GM19438 (cell line): ENCODE measurements around the gene TRIM62.
"Not testable (repeated sequence)": the region's sequence is repeated elsewhere in the genome, so short reads cannot be mapped to it uniquely, and the experiment has no call there.

Source experiments
- ATAC-seq: cut with Tn5 transposase; IDR thresholded peaks from one replicate; pipeline ENCODE4 v1.9.1; 2021; ENCODE audit warnings: low read depth; ENCODE audit not compliant: unreplicated experiment

Gene TRIM62

DNA sequence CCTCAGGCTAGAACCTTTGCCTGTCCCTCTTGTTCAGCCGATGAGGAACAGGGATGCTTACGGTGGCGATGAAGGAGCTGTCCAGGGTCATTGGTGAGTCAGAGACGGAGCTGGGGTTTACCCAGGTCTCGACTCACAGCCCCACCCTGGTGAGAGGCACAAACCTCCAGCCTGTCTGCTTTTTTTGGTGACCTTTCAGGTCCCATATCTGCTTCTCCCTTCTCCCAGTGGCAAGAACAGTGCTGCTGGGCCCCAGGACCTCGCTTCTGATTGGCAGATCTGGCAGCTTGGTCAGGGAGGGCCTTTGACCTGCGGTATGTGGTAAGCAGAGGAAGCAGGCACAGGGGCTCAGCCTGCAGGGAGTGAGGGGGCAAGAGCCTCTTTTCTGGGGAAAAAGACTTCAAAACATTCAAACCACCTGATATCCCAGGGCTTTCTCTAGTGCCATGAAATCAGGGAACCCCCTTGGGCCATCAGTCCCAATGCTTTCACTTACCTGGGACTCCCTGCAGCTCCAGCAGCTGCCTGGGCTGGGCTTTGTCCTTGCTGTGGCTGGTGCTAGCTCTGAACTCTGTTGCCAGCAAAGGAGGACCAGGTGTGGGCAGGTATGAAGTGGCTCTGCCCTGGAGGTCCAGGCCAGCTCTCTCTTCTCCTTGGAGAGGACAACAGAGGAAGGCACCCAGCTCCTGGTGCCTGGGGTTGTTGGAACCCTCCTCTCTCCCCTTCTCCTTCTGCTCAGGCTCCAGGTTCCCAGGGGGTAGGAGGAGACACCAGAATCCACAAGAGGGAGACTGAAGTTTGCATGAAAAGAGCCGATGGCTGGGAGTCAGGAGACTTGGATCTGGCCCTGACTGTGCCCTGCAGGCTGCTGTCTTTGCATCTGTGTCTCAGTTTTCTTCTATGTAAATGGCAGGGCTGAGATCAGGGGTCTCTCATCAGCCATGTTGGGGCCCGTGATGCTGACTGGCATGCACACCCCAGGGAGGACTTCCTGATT is 41.4 kb downstream of the TRIM62 start:
- no peak for ATAC-seq

DNA sequence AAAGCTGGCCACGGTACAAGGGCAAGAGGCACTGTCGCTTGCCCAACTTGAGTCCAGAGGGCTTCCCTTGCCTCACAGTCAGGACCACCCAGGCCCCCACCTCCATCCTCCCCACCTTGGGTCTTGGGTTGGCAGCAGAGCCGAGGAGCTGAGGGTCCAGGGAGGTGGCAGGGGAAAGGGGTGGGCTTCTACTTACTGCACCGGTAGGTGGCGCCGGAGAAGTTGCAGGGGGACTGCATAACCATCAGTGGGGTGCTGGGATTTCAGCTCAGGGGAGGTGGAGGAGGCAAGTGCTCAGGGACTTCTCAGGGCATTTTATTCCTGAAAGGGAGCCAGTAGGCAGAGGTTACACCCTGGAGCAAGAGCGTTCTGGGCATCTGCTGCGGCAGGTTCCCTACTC is 44.0 kb downstream of the TRIM62 start:
- no peak for ATAC-seq

DNA sequence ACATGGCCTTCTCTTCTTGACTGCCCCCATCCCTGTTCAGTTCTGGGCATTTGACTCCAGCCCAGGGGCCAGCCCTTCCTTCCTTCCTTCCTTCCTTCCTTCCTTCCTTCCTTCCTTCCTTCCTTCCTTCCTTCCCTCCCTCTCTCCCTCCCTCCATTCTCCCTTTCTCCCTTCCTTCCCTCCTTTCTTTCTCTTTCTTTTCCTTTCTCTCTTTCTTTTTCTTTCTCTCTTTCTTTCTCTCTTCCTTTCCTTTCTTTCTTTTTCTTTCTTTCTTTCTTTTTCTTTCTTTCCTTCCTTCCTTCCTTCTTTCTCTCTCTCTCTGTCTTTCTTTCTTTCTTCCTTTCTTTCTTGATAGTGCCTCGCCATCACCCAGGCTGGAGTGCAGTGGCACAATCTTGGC is 45.8 kb downstream of the TRIM62 start:
- not testable (repeated sequence) for ATAC-seq

DNA sequence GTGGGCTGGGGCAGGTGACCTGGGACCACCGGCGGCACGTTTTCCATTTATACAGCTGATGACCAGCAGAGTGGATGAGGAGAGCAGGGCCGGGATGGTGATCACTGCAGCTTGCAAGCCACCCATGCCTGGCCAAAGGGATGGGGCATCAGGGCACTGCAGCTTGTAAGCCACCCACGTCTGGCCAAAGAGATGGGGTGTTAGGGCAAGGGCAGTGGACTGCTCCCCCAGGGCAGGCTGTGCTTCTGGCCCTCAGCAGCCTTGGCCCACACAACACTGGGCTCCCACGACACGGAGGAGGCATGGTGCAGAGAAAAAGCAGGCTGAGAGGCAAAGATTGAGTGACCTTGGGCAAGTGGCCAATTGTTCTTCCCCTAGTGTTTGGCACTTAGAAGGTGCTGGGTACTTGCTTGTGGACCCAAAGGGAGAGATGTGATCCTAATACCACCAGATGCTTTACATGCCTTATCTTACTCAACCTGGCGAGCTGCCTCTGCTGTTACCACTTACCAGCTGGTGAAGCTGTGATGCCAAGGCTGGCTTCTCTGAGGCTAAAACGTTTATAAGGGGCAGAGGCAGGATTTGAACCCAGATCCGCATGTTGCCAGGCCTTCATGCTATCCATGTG is 48.3 kb downstream of the TRIM62 start:
- ATAC-seq = no peak

DNA sequence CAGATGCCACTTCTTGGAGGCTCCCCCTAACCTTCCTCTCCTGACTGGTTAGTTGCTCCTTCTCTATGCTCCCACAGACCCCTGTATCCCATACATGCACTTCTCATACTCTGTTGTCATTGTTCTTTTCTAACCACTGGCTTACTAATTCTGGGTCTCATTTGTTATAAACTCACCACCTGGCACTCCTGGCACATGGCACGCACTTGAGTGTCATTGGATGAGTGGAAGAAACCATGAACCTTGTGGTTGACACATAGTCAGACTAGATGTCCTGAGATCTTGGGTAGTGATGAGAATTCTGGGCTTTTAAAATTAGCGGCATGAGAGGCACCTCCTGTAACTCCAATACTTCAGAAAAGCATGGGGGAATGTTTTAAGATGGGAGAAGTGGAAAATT is 49.3 kb downstream of the TRIM62 start:
- no peak for ATAC-seq

DNA sequence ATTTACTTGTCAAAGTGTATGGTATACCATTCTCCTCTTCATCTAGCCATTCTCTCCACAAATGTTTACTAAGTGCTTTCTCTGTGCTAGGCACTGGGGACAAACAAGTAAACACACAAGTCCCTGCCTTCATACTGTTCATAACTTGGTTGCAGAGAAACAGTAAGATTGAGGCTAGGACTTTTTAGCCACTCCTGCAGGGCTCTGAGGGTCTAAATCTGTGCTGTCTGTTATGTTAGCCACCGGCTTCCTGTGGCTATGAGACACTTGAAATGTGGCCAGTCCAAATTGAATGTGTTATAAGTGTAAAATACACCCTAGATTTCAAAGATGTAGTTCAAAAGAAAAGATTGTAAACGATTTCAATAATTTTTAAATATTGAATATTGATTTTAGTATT is 50.7 kb downstream of the TRIM62 start:
- no peak for ATAC-seq

DNA sequence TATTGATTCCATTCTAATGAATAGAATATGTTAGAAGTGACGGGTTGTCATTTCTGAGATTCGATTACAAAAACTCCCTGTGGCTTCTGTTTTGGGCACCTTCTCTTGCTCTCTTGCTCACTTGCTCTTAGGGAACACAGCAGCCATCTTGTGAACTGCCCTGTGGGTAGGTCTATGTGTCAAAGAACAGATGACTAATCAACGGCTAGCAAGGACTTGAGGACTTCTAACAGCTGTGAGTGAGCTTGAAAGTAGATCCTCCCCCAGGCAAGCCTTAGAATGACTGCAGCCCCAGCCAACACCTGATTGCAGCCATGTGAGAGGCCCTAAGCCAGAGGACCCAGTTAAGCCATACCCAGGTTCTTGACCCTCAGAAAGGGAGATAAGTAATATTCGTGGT is 51.5 kb downstream of the TRIM62 start:
- no peak for ATAC-seq

DNA sequence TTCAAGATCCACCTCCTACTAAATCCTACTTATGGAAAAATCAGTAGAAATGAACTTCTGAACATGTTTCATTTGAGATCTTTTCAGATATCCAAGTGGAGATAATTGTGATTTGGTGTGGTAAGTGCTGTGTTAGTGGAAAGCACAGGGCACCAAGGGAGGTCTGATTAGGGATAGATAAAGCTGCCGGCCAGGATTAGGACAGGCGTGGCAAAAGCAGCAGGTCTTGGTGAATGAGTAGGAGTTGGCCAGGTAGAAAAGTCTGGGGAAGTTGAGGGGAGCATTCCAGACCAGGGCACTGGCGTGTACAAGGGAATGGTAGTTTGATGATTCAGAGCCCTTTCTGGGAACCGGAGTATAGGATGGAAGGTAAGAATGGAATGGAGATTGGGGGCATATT is 53.1 kb downstream of the TRIM62 start:
- ATAC-seq = no peak

DNA sequence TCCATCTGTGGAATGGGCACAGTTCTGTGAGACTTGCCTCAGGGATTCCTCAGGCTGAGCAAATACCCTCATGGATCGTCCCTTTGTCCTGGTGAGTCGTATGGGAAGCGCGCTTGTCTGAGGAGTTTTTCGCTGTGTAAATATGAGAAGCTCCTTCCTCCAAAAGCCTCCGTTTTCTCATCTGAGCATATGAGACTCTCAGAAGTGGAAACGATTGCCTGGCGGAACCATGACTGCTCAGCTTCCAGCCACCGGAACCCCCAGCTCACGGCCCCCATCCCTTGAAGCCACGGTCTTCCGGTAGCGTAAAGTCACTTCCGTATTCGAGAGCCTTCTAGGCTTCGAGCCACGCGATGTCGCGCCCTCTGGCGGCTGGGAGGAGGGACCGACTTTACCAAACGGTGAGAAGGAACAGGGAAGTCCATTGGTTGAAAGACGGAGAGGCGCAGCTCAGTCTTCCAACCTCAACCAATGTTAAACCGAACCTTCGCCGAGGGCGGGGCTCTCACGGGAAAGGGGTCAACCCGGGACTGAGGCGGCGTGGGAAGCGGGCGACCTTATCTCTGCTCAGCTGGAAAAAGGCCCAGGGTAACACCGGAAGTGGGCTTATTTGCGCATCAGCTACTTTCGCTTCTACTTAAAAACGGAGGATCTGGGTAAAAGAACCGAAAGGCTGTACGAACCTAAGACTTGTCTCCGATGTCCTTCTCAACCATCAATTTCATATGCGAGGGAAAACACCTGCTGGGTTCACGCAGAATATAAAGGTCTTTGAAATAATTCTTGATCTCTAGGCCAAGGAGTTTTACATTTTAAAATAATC is 54.6 kb downstream of the TRIM62 start:
- ATAC-seq = peak; percentile 94

DNA sequence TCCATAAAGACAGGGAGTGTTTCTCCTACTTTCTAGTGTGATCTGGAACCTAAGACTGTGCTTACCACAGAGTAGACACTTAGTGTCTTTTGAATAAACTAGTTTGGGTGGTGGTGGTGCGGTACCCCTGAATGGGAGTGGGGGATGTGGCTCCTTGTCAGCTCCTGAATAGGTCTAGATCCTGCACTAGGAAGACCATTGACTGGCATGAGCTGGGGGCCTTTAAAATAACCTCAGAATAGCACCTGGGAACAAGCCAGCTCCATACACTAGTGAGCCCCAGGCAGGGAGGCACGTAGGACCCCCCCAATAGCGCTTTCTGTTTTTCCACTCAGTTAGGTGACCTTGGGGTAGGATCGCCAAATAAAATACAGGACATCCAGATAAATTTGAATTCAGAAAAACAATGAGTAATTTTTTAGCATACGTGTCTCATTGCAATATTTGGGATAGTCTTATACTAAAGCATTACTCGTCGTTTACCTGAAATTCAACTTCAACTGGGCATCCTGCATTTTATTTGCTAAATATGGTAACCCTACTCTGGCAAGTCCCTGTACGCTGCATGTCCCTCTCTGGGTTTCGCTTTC is 55.3 kb downstream of the TRIM62 start:
- ATAC-seq = no peak

DNA sequence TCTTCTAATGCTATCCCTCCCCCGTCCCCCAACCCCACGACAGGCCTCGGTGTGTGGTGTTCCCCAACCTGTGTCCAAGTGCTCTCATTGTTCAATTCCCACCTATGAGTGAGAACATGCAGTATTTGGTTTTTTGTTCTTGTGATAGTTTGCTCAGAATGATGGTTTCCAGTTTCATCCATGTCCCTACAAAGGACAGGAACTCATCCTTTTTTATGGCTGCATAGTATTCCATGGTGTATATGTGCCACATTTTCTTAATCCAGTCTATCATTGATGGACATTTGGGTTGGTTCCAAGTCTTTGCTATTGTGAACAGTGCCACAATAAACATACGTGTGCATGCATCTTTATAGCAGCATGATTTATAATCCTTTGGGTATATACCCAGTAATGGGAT is 57.2 kb downstream of the TRIM62 start:
- not testable (repeated sequence) for ATAC-seq

DNA sequence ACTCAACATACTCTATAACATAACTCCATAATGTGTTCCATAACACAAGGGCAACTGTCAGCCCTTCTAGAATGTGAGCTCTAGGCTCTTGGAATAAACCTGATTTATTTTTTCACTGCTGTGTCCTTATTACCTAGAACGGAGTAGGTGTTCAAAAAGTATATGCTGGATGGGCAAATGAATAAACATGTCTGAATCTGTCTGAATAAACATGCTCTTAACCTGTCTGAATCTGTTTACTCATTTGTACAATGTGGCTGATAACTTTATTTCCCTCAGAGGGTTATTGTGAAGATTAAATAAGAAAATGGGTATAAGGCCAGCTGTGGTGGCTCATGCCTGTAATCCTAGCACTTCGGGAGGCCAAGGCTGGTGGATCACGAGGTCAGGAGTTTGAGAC is 58.6 kb downstream of the TRIM62 start:
- no peak for ATAC-seq

DNA sequence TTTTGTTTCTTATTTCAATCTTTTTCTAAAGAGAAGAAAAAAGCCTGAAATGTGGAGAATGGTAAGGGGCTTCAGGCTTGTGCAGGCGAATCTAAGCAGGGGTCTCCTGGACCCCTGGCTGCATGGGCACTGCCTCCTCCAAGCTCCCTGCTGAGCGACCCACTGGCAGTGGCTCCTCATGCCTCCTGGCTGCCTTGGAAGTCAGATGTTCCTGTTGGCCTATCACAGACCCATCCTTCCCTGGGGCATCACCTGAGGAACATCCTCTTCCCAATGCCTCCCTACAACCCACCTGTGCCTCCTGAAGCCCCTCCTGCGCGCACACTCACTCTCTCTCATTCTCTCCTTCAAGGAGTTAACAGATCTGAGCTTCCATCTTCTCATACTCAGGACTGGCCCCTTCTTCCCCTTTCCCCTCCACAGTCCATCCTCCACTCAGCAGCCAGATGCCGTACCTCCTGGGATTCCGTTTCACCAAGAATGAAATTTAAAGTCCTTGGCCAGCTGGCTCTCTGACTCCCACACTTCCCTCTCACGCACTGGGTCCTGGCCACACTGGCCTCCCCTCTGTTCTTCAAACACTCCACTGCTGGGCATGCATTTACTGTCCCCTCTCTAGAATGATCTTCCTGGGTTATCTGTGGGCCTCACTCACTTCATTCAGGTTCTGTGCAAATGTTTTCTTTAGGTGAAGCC is 59.2 kb downstream of the TRIM62 start:
- ATAC-seq = no peak

DNA sequence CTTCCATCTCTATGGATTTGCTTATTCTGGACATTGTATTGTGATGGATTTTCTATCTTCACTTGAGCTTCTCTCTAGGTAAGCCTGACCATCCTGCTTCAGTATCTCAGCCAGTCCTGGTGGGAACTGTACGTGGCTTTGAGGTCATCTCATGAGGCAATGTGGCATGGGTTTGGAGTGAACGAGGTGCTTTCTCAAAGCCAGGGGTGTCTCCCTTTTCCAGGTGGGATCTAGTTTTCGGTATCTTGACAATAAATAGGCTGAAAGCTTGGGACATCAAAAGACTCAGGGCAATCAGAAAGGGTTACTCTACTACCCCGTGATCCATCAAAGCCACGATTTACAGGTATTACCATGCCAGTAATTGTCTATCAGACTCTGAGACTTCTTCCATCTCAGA is 60.1 kb downstream of the TRIM62 start:
- no peak for ATAC-seq

DNA sequence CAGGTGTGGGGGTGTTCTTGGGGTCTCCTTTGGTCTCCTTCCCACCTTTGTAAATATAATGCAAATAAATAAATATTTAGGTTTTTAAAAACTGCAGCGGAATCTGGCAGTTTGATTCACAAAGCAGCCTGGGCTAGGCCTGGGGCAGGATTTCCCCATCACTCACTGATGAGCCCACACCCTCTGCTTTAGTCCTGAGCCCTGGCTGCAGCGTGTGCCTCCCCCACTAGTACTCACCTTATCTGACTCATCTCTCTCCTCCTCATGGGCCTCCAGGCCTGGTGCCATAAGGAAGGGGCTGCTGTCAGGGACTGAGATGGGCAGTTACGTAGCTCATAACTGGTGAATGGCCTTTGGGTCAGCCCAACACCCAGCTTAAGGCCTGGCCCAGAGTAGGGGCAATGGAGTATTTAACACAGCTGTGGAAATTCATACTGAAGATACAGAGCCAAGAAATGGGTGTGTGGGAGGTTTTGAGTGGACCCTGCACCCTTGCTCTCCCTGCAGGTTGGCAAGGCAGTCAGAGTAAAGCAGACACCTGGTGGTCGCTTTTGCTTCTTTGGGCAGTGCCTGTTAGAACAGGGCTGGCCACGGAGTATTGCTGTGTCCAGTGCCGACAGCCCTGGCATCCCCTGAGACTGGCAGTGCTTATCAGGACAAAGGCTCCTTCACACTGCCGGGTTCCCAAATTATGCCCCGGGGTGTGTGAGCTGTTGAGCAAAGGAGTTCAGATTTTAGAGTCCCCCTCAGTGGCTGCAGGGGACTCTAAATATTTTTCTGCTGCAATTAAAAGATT is 61.2 kb downstream of the TRIM62 start:
- no peak for ATAC-seq

DNA sequence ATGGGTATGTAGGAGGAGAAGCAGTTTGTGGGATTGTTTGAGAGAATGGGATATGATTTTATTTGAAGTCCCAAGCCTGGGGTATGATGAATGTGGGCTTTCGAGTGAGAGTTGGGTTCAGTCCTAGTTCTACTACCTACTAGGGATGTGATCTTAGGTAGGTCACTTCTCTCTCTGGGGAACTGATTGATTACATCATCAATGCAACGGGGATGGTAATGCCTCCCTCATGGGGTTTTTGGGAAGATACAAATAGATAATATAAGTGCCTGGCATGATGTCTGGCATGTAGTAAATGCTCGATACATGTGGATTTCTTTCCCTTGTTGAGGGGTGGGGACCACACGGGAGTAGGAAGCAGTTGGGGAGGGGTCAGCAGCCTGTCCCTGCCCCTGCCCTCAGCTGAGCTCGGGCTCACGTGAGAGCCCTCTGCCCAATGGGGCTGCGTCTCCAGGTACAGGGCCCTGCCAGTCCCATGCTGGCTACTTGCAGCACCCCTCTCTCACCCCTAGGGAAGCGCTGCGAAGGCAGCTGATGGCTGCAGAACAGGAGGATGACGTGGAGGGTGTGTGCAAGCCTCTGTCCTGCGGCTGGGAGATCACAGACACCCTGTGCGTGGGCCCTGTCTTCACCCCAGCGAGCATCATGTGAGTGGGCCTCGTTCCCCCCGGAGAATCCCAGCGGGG is 62.2 kb downstream of the TRIM62 start:
- no peak for ATAC-seq

DNA sequence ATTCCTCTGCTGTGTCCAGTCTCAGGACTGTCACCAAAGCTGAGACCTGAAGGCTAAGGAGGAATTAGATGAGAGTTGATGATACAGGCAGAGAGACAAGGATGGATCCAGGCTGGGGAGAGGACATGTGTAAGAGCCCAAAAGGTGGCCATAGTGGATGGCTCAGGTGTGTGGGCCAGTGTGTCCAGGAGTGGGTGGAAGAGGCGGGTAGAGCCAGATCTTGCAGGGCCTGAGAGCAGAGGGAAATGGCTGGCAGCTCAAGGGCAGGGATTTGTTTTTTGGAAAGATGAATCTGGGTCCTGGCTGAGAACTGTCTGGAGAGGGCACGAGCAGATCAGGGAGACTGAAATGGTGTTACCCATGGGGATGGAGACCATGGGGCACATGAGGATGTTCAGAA is 62.8 kb downstream of the TRIM62 start:
- no peak for ATAC-seq

DNA sequence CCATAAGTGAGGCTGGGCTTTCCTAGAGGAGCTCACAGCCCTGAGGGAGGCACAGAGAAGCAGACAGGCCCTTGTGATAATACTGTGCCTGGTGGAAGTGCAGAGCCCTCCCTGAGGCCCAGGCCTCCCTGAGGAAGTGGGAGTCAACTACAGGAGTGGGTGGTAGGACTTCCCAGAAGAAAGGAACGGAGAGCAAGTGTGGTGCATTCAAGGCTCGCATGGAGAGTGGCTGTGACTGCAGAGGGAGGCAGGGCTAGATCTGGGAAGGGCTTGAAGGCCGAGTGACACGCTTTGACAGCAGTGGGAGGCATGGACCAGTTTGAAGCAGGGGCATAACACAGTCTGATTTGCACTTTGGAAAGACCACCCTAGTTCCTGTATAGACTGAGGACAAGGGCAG is 63.6 kb downstream of the TRIM62 start:
- no peak for ATAC-seq
